NB4 (cell line): ENCODE results near the gene MYO16.

Source experiments
- CTCF ChIP-seq: IDR thresholded peaks from one replicate; pipeline ENCODE4 v1.5.1; 2012; ENCODE audit warnings: low read depth, low read length
- POLR2A ChIP-seq: IDR thresholded peaks from 2 replicates; pipeline ENCODE4 v1.6.1; 2011; ENCODE audit warnings: mild to moderate bottlenecking; ENCODE audit not compliant: insufficient read length; ENCODE audit errors: extremely low read depth
- TF ChIP-seq, protein P1 (sequence below): IDR thresholded peaks from 2 replicates; pipeline ENCODE4 v1.6.1; 2011; ENCODE audit warnings: low read depth, low read length

- TF ChIP-seq POLR2A (no peak), CTCF (no peak)
- TF ChIP-seq, protein P1, sequence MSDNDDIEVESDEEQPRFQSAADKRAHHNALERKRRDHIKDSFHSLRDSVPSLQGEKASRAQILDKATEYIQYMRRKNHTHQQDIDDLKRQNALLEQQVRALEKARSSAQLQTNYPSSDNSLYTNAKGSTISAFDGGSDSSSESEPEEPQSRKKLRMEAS = no peak
These were observed 182.8 kb downstream of the MYO16 start for GRCh38 chr13:108812165-108812564.
